Astrocyte (in vitro differentiated cells and primary cell): ENCODE measurements around the gene HOXD11. TPM values are rescaled to one million over a fixed set of nuclear protein-coding genes. Genes with fewer than 3 reads are reported as not detected.

ENCODE experiments used
- DNase-seq: peaks from one replicate; pipeline ENCODE4 v3.0.0-alpha.2; 2010; ENCODE audit warnings: low read depth
- FAIRE-seq: peaks from 2 replicates; lab custom pipeline; 2011; peaks lifted over from hg19 to GRCh38; lab: Jason Lieb, UNC
- H2AFZ ChIP-seq: 2 replicates; pipeline ENCODE4 v1.6.0; 2012; ENCODE audit warnings: low read depth, low read length, inconsistent platforms
- H3K27ac ChIP-seq: 2 replicates; pipeline ENCODE4 v1.5.1; 2011; ENCODE audit warnings: low read depth, low read length, inconsistent platforms
- H3K27me3 ChIP-seq: 2 replicates; pipeline ENCODE4 v1.6.0; 2011; ENCODE audit warnings: low read length, inconsistent platforms; ENCODE audit not compliant: insufficient read depth
- H3K36me3 ChIP-seq: 2 replicates; pipeline ENCODE4 v1.5.1; 2011; ENCODE audit warnings: low read length, inconsistent platforms; ENCODE audit not compliant: insufficient read depth
- H3K4me1 ChIP-seq: 2 replicates; pipeline ENCODE4 v1.5.1; 2011; ENCODE audit warnings: low read length, inconsistent platforms; ENCODE audit not compliant: insufficient read depth
- H3K4me2 ChIP-seq: 2 replicates; pipeline ENCODE4 v1.6.0; 2012; ENCODE audit warnings: low read length, inconsistent platforms
- H3K4me3 ChIP-seq: 2 replicates; pipeline ENCODE4 v1.5.1; 2011; ENCODE audit warnings: low read depth, mild to moderate bottlenecking, low read length, inconsistent platforms; ENCODE audit not compliant: insufficient read depth
- H3K79me2 ChIP-seq: 2 replicates; pipeline ENCODE4 v1.6.0; 2012; ENCODE audit warnings: mild to moderate bottlenecking, low read length, inconsistent platforms; ENCODE audit not compliant: insufficient read depth
- H3K9ac ChIP-seq: 2 replicates; pipeline ENCODE4 v1.6.0; 2012; ENCODE audit warnings: mild to moderate bottlenecking, low read length, inconsistent platforms
- H3K9me3 ChIP-seq: 2 replicates; pipeline ENCODE4 v1.5.1; 2012; ENCODE audit warnings: low read depth, mild to moderate bottlenecking, low read length, inconsistent platforms; ENCODE audit not compliant: insufficient read depth
- H4K20me1 ChIP-seq: 2 replicates; pipeline ENCODE4 v1.6.0; 2012; ENCODE audit warnings: low read length, inconsistent platforms; ENCODE audit not compliant: insufficient read depth
- H3K27ac Mint-ChIP-seq: one replicate; pipeline ENCODE4 v1.8.0; 2021; ENCODE audit warnings: mild to moderate bottlenecking, mixed read lengths; ENCODE audit not compliant: unreplicated experiment
- H3K27me3 Mint-ChIP-seq: one replicate; pipeline ENCODE4 v1.8.0; 2021; ENCODE audit warnings: low read depth, mixed read lengths; ENCODE audit not compliant: unreplicated experiment
- H3K36me3 Mint-ChIP-seq: one replicate; pipeline ENCODE4 v1.8.0; 2021; ENCODE audit warnings: low read depth, mixed read lengths; ENCODE audit not compliant: unreplicated experiment
- H3K4me1 Mint-ChIP-seq: one replicate; pipeline ENCODE4 v1.8.0; 2021; ENCODE audit warnings: low read depth, mixed read lengths; ENCODE audit not compliant: unreplicated experiment
- H3K4me3 Mint-ChIP-seq: one replicate; pipeline ENCODE4 v1.8.0; 2021; ENCODE audit warnings: mild to moderate bottlenecking, moderate library complexity, mixed read lengths; ENCODE audit not compliant: unreplicated experiment
- H3K9me3 Mint-ChIP-seq: one replicate; pipeline ENCODE4 v1.8.0; 2021; ENCODE audit warnings: mild to moderate bottlenecking, mixed read lengths; ENCODE audit not compliant: unreplicated experiment
- CTCF ChIP-seq: IDR thresholded peaks from 2 replicates; pipeline ENCODE4 v1.5.1; 2011; ENCODE audit warnings: low read depth, mild to moderate bottlenecking, inconsistent platforms, low read length, moderate library complexity; ENCODE audit not compliant: insufficient read depth
- EZH2 ChIP-seq: IDR thresholded peaks from 2 replicates; pipeline ENCODE4 v1.6.1; 2012; ENCODE audit warnings: mild to moderate bottlenecking, low read length, inconsistent platforms; ENCODE audit not compliant: insufficient read depth
- total RNA-seq: library from RNA; stranded (reverse); gene quantifications from 2 replicates; pipeline ENCODE4 v1.2.1, GENCODE V29; 2021

Gene HOXD11
- total RNA-seq, 1 donor from 2014 or later = not detected

- Mint-ChIP-seq H3K27me3 (peaks cover 89% of the 10 kb centered on the region), H3K9me3 (peaks cover 30% of the 10 kb centered on the region)
- no peak for TF ChIP-seq EZH2
- no peak for TF ChIP-seq CTCF
These were observed 13.2 kb upstream of the HOXD11 start for GRCh38 chr2:176093898-176094249.

GRCh38 chr2:176094349-176094748, 12.7 kb upstream of the HOXD11 start:
- H2AFZ ChIP-seq = no peak overlapping the region
- no peak overlapping the region for H3K27ac ChIP-seq
- no peak overlapping the region for H3K9ac ChIP-seq
- Mint-ChIP-seq H3K4me1 (peaks cover 4% of the 10 kb centered on the region), H3K9me3 (peaks cover 29% of the 10 kb centered on the region), H3K27me3 (peaks cover 89% of the 10 kb centered on the region), H3K4me3 (no peak overlapping the region), H3K36me3 (peaks cover 3% of the 10 kb centered on the region), H3K27ac (no peak overlapping the region)
- H3K79me2 ChIP-seq = no peaks in the 10 kb centered on the region
- peaks cover 7% of the 10 kb centered on the region for H3K4me1 ChIP-seq
- no peak for FAIRE-seq
- no peaks in the 10 kb centered on the region for H3K36me3 ChIP-seq
- DNase-seq = no peak
- H3K27me3 ChIP-seq = peaks cover 95% of the 10 kb centered on the region
- no peak for TF ChIP-seq EZH2
- no peak for TF ChIP-seq CTCF
- H3K4me3 ChIP-seq = no peak overlapping the region
- H3K4me2 ChIP-seq = no peak overlapping the region
- H4K20me1 ChIP-seq = peaks cover 10% of the 10 kb centered on the region
- peaks cover 4% of the 10 kb centered on the region for H3K9me3 ChIP-seq

More at GRCh38 chr2:176093898-176094249, 13.2 kb upstream of the HOXD11 start:
- H3K9ac ChIP-seq = no peak overlapping the region
- H3K9me3 ChIP-seq = peaks cover 4% of the 10 kb centered on the region
- no peak overlapping the region for H2AFZ ChIP-seq
- H4K20me1 ChIP-seq = peaks cover 10% of the 10 kb centered on the region
- FAIRE-seq = no peak
- no peak overlapping the region for H3K4me3 Mint-ChIP-seq
- H3K4me1 Mint-ChIP-seq = peaks cover 4% of the 10 kb centered on the region
- H3K27me3 ChIP-seq = peaks cover 95% of the 10 kb centered on the region
- H3K4me2 ChIP-seq = no peak overlapping the region
- DNase-seq = no peak
- no peak overlapping the region for H3K27ac ChIP-seq
- H3K79me2 ChIP-seq = no peaks in the 10 kb centered on the region
- peaks cover 7% of the 10 kb centered on the region for H3K4me1 ChIP-seq
- H3K27ac Mint-ChIP-seq = peak overlapping the region; percentile 79
- no peaks in the 10 kb centered on the region for H3K36me3 ChIP-seq
- peaks cover 3% of the 10 kb centered on the region for H3K36me3 Mint-ChIP-seq
- no peak overlapping the region for H3K4me3 ChIP-seq

DNA sequence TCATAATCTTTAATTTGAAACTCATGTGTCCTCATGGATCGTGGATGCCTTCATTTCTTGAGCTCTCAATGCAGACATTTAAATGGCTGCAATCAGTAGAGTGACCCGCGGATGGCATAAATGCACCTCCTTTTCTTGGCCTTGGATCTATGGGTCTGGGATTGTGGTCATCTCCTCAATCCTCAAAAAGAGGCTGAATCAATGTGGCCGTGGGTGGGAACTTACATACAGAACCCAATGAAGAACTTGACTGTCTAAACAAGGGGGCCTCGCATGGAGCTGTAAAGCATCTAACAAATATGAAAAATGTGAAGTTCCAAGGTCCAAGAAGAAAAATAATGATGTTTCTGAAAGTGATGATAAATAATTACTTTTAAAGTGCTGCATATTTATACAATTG, 11.7 kb upstream of the HOXD11 start:
- H3K27me3 Mint-ChIP-seq = peaks cover 85% of the 10 kb centered on the region
- DNase-seq = no peak

More for the DNA sequence above, 11.7 kb upstream of the HOXD11 start:
- H2AFZ ChIP-seq = no peak overlapping the region
- H3K4me2 ChIP-seq = no peak overlapping the region
- Mint-ChIP-seq H3K4me1 (peaks cover 4% of the 10 kb centered on the region), H3K9me3 (peaks cover 30% of the 10 kb centered on the region), H3K36me3 (peaks cover 3% of the 10 kb centered on the region), H3K4me3 (no peak overlapping the region), H3K27ac (no peak overlapping the region)
- peaks cover 95% of the 10 kb centered on the region for H3K27me3 ChIP-seq
- H4K20me1 ChIP-seq = peaks cover 5% of the 10 kb centered on the region
- H3K4me3 ChIP-seq = no peak overlapping the region
- H3K79me2 ChIP-seq = no peaks in the 10 kb centered on the region
- H3K27ac ChIP-seq = no peak overlapping the region
- peaks cover 7% of the 10 kb centered on the region for H3K4me1 ChIP-seq
- no peak for FAIRE-seq
- H3K9ac ChIP-seq = no peak overlapping the region
- peaks cover 5% of the 10 kb centered on the region for H3K9me3 ChIP-seq
- H3K36me3 ChIP-seq = no peaks in the 10 kb centered on the region
- TF ChIP-seq CTCF (no peak), EZH2 (peak; percentile 26)
